ENCODE results near the gene IL1RAPL2. TPM values are rescaled to one million over a fixed set of nuclear protein-coding genes. Genes with fewer than 3 reads are reported as not detected.

Gene IL1RAPL2
- total RNA-seq, 1 donor from 2014 or later = 1.0 TPM

- H3K9me3 ChIP-seq (ENCODE audit: control insufficient read depth in 3 of 3, low read length in 3 of 3) = no peaks in the 10 kb centered on the region
- H3K27me3 ChIP-seq (ENCODE audit: control insufficient read depth in 3 of 3, insufficient read depth in 3 of 3, low read length in 3 of 3) = peaks cover 0 to 11% (median 0%) of the 10 kb centered on the region in 3 donors
- H3K4me1 ChIP-seq (ENCODE audit: control insufficient read depth in 3 of 3, insufficient read depth in 3 of 3, low read length in 3 of 3) = no peaks in the 10 kb centered on the region
- no peak overlapping the region for H3K27ac ChIP-seq (ENCODE audit: low read depth, low read length)
- H3K9ac ChIP-seq (ENCODE audit: low read depth in 1 of 3, low read length in 3 of 3) = no peak overlapping the region
- H3K4me3 ChIP-seq (ENCODE audit: low read length in 3 of 3) = no peak overlapping the region
- H3K36me3 ChIP-seq (ENCODE audit: control insufficient read depth in 3 of 3, insufficient read depth in 3 of 3, low read length in 3 of 3) = no peaks in the 10 kb centered on the region
These were observed 697.8 kb downstream of the IL1RAPL2 start for GRCh38 chrX:105263801-105264200.

GRCh38 chrX:105265093-105265492 is 699.1 kb downstream of the IL1RAPL2 start:
- Histone ChIP-seq H3K9me3 (ENCODE audit: control insufficient read depth in 3 of 3, low read length in 3 of 3) (no peaks in the 10 kb centered on the region), H3K9ac (ENCODE audit: low read depth in 1 of 3, low read length in 3 of 3) (no peak overlapping the region), H3K27ac (ENCODE audit: low read depth, low read length) (no peak overlapping the region), H3K4me3 (ENCODE audit: low read length in 3 of 3) (no peak overlapping the region), H3K4me1 (ENCODE audit: control insufficient read depth in 3 of 3, insufficient read depth in 3 of 3, low read length in 3 of 3) (no peaks in the 10 kb centered on the region), H3K36me3 (ENCODE audit: control insufficient read depth in 3 of 3, insufficient read depth in 3 of 3, low read length in 3 of 3) (no peaks in the 10 kb centered on the region), H3K27me3 (ENCODE audit: control insufficient read depth in 3 of 3, insufficient read depth in 3 of 3, low read length in 3 of 3) (peaks cover 0 to 6% (median 0%) of the 10 kb centered on the region in 3 donors)

- no peak overlapping the region for H3K9ac ChIP-seq (ENCODE audit: low read depth in 1 of 3, low read length in 3 of 3)
- H3K27me3 ChIP-seq (ENCODE audit: control insufficient read depth in 3 of 3, insufficient read depth in 3 of 3, low read length in 3 of 3) = no peaks in the 10 kb centered on the region
- no peaks in the 10 kb centered on the region for H3K9me3 ChIP-seq (ENCODE audit: control insufficient read depth in 3 of 3, low read length in 3 of 3)
- H3K4me3 ChIP-seq (ENCODE audit: low read length in 3 of 3) = no peak overlapping the region
- H3K4me1 ChIP-seq (ENCODE audit: control insufficient read depth in 3 of 3, insufficient read depth in 3 of 3, low read length in 3 of 3) = no peaks in the 10 kb centered on the region
- no peaks in the 10 kb centered on the region for H3K36me3 ChIP-seq (ENCODE audit: control insufficient read depth in 3 of 3, insufficient read depth in 3 of 3, low read length in 3 of 3)
- no peak overlapping the region for H3K27ac ChIP-seq (ENCODE audit: low read depth, low read length)
These were observed 700.5 kb downstream of the IL1RAPL2 start for GRCh38 chrX:105266456-105266855.

DNA sequence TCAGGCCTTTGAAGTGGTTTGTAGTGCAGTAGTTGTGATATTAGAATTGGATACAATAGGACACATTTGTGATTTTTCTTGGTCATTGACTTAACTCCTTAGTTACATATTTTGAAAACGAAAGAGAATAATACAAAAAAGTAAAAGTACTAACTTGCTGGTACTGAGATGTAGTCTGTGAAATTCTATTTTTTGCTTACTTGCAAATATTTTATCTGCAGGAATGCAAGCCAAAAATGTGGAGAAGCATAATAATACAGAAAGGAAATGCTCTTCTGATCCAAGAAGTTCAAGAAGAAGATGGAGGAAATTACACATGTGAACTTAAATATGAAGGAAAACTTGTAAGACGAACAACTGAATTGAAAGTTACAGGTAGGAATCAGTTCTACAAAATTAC is 701.2 kb downstream of the IL1RAPL2 start:
- H3K27me3 ChIP-seq (ENCODE audit: control insufficient read depth in 3 of 3, insufficient read depth in 3 of 3, low read length in 3 of 3) = no peaks in the 10 kb centered on the region
- no peak overlapping the region for H3K4me3 ChIP-seq (ENCODE audit: low read length in 3 of 3)
- H3K9me3 ChIP-seq (ENCODE audit: control insufficient read depth in 3 of 3, low read length in 3 of 3) = no peaks in the 10 kb centered on the region
- no peaks in the 10 kb centered on the region for H3K4me1 ChIP-seq (ENCODE audit: control insufficient read depth in 3 of 3, insufficient read depth in 3 of 3, low read length in 3 of 3)
- no peaks in the 10 kb centered on the region for H3K36me3 ChIP-seq (ENCODE audit: control insufficient read depth in 3 of 3, insufficient read depth in 3 of 3, low read length in 3 of 3)
- no peak overlapping the region for H3K27ac ChIP-seq (ENCODE audit: low read depth, low read length)
- no peak overlapping the region for H3K9ac ChIP-seq (ENCODE audit: low read depth in 1 of 3, low read length in 3 of 3)

DNA sequence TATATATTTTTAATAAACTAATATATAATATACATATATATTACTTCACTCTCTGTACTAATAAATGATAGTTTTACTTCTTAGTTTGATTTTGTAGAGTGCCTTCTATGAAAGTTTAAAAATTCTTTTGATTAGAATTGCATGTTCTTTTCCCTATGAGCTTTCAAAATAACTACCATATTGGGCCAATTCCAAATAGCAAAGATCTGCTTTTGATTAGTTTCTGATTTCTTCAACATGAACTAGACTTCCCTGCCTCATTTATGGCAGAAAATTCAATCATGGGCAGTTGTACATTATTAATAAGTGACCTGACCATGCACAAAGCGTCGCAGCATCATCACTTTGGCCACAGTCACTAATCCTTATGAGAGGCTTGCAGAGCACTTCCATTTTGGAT is 703.4 kb downstream of the IL1RAPL2 start:
- no peak overlapping the region for H3K4me3 ChIP-seq (ENCODE audit: low read length in 3 of 3)
- no peaks in the 10 kb centered on the region for H3K4me1 ChIP-seq (ENCODE audit: control insufficient read depth in 3 of 3, insufficient read depth in 3 of 3, low read length in 3 of 3)
- no peaks in the 10 kb centered on the region for H3K36me3 ChIP-seq (ENCODE audit: control insufficient read depth in 3 of 3, insufficient read depth in 3 of 3, low read length in 3 of 3)

GRCh38 chrX:105273326-105273725 is 707.3 kb downstream of the IL1RAPL2 start:
- Histone ChIP-seq H3K9me3 (ENCODE audit: control insufficient read depth in 3 of 3, low read length in 3 of 3) (no peaks in the 10 kb centered on the region), H3K4me3 (ENCODE audit: low read length in 3 of 3) (no peak overlapping the region), H3K9ac (ENCODE audit: low read depth in 1 of 3, low read length in 3 of 3) (no peak overlapping the region), H3K4me1 (ENCODE audit: control insufficient read depth in 3 of 3, insufficient read depth in 3 of 3, low read length in 3 of 3) (no peaks in the 10 kb centered on the region), H3K27me3 (ENCODE audit: control insufficient read depth in 3 of 3, insufficient read depth in 3 of 3, low read length in 3 of 3) (peaks cover 0 to 3% (median 0%) of the 10 kb centered on the region in 3 donors), H3K36me3 (ENCODE audit: control insufficient read depth in 3 of 3, insufficient read depth in 3 of 3, low read length in 3 of 3) (no peaks in the 10 kb centered on the region), H3K27ac (ENCODE audit: low read depth, low read length) (no peak overlapping the region)

More for the DNA sequence above, 703.4 kb downstream of the IL1RAPL2 start:
- Histone ChIP-seq H3K27me3 (ENCODE audit: control insufficient read depth in 3 of 3, insufficient read depth in 3 of 3, low read length in 3 of 3) (peaks cover 0 to 3% (median 0%) of the 10 kb centered on the region in 3 donors), H3K9me3 (ENCODE audit: control insufficient read depth in 3 of 3, low read length in 3 of 3) (no peaks in the 10 kb centered on the region), H3K27ac (ENCODE audit: low read depth, low read length) (no peak overlapping the region), H3K9ac (ENCODE audit: low read depth in 1 of 3, low read length in 3 of 3) (no peak overlapping the region)

GRCh38 chrX:105274091-105274490 is 708.1 kb downstream of the IL1RAPL2 start:
- Histone ChIP-seq H3K36me3 (ENCODE audit: control insufficient read depth in 3 of 3, insufficient read depth in 3 of 3, low read length in 3 of 3) (no peaks in the 10 kb centered on the region), H3K9ac (ENCODE audit: low read depth in 1 of 3, low read length in 3 of 3) (no peak overlapping the region), H3K9me3 (ENCODE audit: control insufficient read depth in 3 of 3, low read length in 3 of 3) (no peaks in the 10 kb centered on the region), H3K4me3 (ENCODE audit: low read length in 3 of 3) (no peak overlapping the region), H3K27me3 (ENCODE audit: control insufficient read depth in 3 of 3, insufficient read depth in 3 of 3, low read length in 3 of 3) (peaks cover 0 to 3% (median 0%) of the 10 kb centered on the region in 3 donors), H3K27ac (ENCODE audit: low read depth, low read length) (no peak overlapping the region), H3K4me1 (ENCODE audit: control insufficient read depth in 3 of 3, insufficient read depth in 3 of 3, low read length in 3 of 3) (no peaks in the 10 kb centered on the region)

GRCh38 chrX:105277132-105277531 is 711.1 kb downstream of the IL1RAPL2 start:
- Histone ChIP-seq H3K9ac (ENCODE audit: low read depth in 1 of 3, low read length in 3 of 3) (no peak overlapping the region), H3K27me3 (ENCODE audit: control insufficient read depth in 3 of 3, insufficient read depth in 3 of 3, low read length in 3 of 3) (peaks cover 0 to 3% (median 0%) of the 10 kb centered on the region in 3 donors), H3K4me3 (ENCODE audit: low read length in 3 of 3) (no peak overlapping the region), H3K4me1 (ENCODE audit: control insufficient read depth in 3 of 3, insufficient read depth in 3 of 3, low read length in 3 of 3) (no peaks in the 10 kb centered on the region), H3K36me3 (ENCODE audit: control insufficient read depth in 3 of 3, insufficient read depth in 3 of 3, low read length in 3 of 3) (no peaks in the 10 kb centered on the region), H3K9me3 (ENCODE audit: control insufficient read depth in 3 of 3, low read length in 3 of 3) (no peaks in the 10 kb centered on the region), H3K27ac (ENCODE audit: low read depth, low read length) (no peak overlapping the region)

DNA sequence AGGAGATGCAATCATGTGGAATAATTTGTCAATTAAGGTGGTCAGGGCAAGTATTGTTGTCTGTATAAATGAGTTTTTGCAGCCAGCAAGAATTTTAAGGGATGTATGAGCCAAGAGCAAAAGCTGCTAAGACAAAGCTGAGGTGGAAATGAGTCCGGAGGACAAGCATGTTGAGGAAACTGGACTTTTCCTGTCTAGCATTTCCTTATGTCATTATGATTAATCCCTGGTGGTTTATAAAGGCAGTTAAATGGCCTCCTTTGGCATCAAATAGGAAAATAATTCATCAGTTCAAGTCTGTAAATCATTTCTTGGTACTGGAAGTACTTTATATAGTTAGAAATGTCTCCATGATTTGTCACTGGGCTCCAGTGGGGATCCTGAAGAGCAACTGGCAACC is 716.1 kb downstream of the IL1RAPL2 start:
- no peak overlapping the region for H3K27ac ChIP-seq (ENCODE audit: low read depth, low read length)
- no peak overlapping the region for H3K9ac ChIP-seq (ENCODE audit: low read depth in 1 of 3, low read length in 3 of 3)

GRCh38 chrX:105297041-105297440 is 731.0 kb downstream of the IL1RAPL2 start:
- Histone ChIP-seq H3K27me3 (ENCODE audit: control insufficient read depth in 3 of 3, insufficient read depth in 3 of 3, low read length in 3 of 3) (peaks cover 0 to 5% (median 0%) of the 10 kb centered on the region in 3 donors), H3K9ac (ENCODE audit: low read depth in 1 of 3, low read length in 3 of 3) (no peak overlapping the region), H3K9me3 (ENCODE audit: control insufficient read depth in 3 of 3, low read length in 3 of 3) (no peaks in the 10 kb centered on the region), H3K27ac (ENCODE audit: low read depth, low read length) (no peak overlapping the region), H3K4me1 (ENCODE audit: control insufficient read depth in 3 of 3, insufficient read depth in 3 of 3, low read length in 3 of 3) (no peaks in the 10 kb centered on the region), H3K36me3 (ENCODE audit: control insufficient read depth in 3 of 3, insufficient read depth in 3 of 3, low read length in 3 of 3) (no peaks in the 10 kb centered on the region), H3K4me3 (ENCODE audit: low read length in 3 of 3) (no peak overlapping the region)

More for the DNA sequence above, 716.1 kb downstream of the IL1RAPL2 start:
- H3K4me1 ChIP-seq (ENCODE audit: control insufficient read depth in 3 of 3, insufficient read depth in 3 of 3, low read length in 3 of 3) = no peaks in the 10 kb centered on the region
- H3K36me3 ChIP-seq (ENCODE audit: control insufficient read depth in 3 of 3, insufficient read depth in 3 of 3, low read length in 3 of 3) = no peaks in the 10 kb centered on the region
- no peak overlapping the region for H3K4me3 ChIP-seq (ENCODE audit: low read length in 3 of 3)
- no peaks in the 10 kb centered on the region for H3K27me3 ChIP-seq (ENCODE audit: control insufficient read depth in 3 of 3, insufficient read depth in 3 of 3, low read length in 3 of 3)
- no peaks in the 10 kb centered on the region for H3K9me3 ChIP-seq (ENCODE audit: control insufficient read depth in 3 of 3, low read length in 3 of 3)

DNA sequence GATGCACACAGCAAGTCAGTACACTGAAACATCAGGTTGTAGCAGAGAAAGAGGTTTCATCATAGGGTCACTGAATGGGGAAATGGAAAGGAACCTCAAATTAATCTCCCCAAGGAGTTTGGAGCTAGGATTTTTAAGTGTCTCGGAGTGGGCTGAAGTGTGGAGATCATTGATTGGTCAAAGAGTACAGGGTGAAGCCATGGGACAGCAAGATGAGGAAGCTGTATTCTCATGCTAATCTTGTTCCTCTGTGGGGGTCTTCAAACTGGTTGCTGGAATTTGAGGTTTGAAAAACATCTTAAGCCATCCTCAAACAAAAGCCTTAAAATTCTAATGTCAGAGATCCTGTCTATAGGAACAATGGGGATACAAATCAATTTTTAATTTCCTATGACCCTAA is 733.3 kb downstream of the IL1RAPL2 start:
- H3K9me3 ChIP-seq (ENCODE audit: control insufficient read depth in 3 of 3, low read length in 3 of 3) = no peaks in the 10 kb centered on the region
- no peak overlapping the region for H3K4me3 ChIP-seq (ENCODE audit: low read length in 3 of 3)
- H3K36me3 ChIP-seq (ENCODE audit: control insufficient read depth in 3 of 3, insufficient read depth in 3 of 3, low read length in 3 of 3) = no peaks in the 10 kb centered on the region
- no peaks in the 10 kb centered on the region for H3K4me1 ChIP-seq (ENCODE audit: control insufficient read depth in 3 of 3, insufficient read depth in 3 of 3, low read length in 3 of 3)
- no peak overlapping the region for H3K27ac ChIP-seq (ENCODE audit: low read depth, low read length)
- H3K9ac ChIP-seq (ENCODE audit: low read depth in 1 of 3, low read length in 3 of 3) = no peak overlapping the region
- H3K27me3 ChIP-seq (ENCODE audit: control insufficient read depth in 3 of 3, insufficient read depth in 3 of 3, low read length in 3 of 3) = peaks cover 0 to 7% (median 0%) of the 10 kb centered on the region in 3 donors

Data from skeletal muscle tissue (tissue), 4 donors.